ENCODE measurements around the gene FGF1.

Gene FGF1

DNA sequence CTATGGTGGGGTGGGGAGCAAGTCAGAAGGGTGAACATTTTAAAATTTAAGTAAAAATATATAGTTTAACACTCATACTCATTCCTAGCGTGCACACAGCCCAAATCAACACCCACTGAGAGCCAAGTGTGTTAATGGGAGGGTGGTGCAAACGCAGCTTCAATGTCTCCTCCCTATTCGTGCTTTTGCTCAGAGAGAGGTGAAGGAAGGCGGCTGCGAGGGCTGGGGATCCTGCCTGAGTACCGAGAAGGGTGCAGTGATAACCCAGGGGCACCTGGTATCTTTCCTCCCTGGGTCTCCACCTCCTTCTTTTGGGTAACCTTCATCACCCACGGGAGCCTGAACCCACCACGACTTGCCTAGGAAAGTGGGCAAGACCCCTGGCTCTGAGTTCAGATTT lies 35.0 kb downstream of the FGF1 start:
- H3K4me3 ChIP-seq (ENCODE audit: low read depth, low read length) = no peak overlapping the region
- CTCF ChIA-PET = interaction anchor here (0.5 to 2.3 kb wide), 9 partner anchors 12 to 591 kb away, joined by 3 to 8 read pairs (median 4); no protein-coding TSS in a partner anchor
- POLR2A ChIA-PET = no interaction called here
- no peaks in the 10 kb centered on the region for H3K9me3 ChIP-seq (ENCODE audit: control insufficient read depth, insufficient read depth, low read depth, low read length)
- no peaks in the 10 kb centered on the region for H3K4me1 ChIP-seq (ENCODE audit: control insufficient read depth, insufficient read depth, low read length)
- TF ChIP-seq MZF1 (tag by site-specific recombination; IDR thresholded peaks at IDR 0.05; ENCODE audit: borderline replicate concordance) (no peak), ZNF2 (tag by site-specific recombination; IDR thresholded peaks at IDR 0.05) (no peak), ZNF121 (tag by site-specific recombination; IDR thresholded peaks at IDR 0.05) (no peak), ZNF169 (tag by site-specific recombination; IDR thresholded peaks at IDR 0.05) (no peak), ZNF132 (tag by site-specific recombination; IDR thresholded peaks at IDR 0.05; ENCODE audit: borderline replicate concordance) (no peak), ZNF544 (tag by site-specific recombination; IDR thresholded peaks at IDR 0.05) (no peak), ZNF549 (tag by site-specific recombination; IDR thresholded peaks at IDR 0.05) (no peak), ZBTB48 (tag by site-specific recombination; IDR thresholded peaks at IDR 0.05) (no peak), REPIN1 (tag by site-specific recombination; IDR thresholded peaks at IDR 0.05; ENCODE audit: low read depth) (no peak), ZNF830 (tag by site-specific recombination; IDR thresholded peaks at IDR 0.05; ENCODE audit: low read depth) (no peak), KLF9 (tag by site-specific recombination; IDR thresholded peaks at IDR 0.05; ENCODE audit: low read depth) (no peak), OSR2 (tag by site-specific recombination; IDR thresholded peaks at IDR 0.05) (no peak), SETDB1 (IDR thresholded peaks at IDR 0.05; ENCODE audit: insufficient read length, low read length) (no peak), ZNF433 (tag by site-specific recombination; IDR thresholded peaks at IDR 0.05; ENCODE audit: low read depth) (no peak), ZNF837 (tag by site-specific recombination; IDR thresholded peaks at IDR 0.05) (no peak)
- TF ChIP-seq, protein P1, sequence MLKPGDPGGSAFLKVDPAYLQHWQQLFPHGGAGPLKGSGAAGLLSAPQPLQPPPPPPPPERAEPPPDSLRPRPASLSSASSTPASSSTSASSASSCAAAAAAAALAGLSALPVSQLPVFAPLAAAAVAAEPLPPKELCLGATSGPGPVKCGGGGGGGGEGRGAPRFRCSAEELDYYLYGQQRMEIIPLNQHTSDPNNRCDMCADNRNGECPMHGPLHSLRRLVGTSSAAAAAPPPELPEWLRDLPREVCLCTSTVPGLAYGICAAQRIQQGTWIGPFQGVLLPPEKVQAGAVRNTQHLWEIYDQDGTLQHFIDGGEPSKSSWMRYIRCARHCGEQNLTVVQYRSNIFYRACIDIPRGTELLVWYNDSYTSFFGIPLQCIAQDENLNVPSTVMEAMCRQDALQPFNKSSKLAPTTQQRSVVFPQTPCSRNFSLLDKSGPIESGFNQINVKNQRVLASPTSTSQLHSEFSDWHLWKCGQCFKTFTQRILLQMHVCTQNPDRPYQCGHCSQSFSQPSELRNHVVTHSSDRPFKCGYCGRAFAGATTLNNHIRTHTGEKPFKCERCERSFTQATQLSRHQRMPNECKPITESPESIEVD (tag by site-specific recombination; IDR thresholded peaks at IDR 0.05) = no peak
- no peaks in the 10 kb centered on the region for H3K36me3 ChIP-seq (ENCODE audit: control insufficient read depth in 2 of 2, insufficient read depth in 1 of 2, low read length in 2 of 2)
- no peak overlapping the region for H3K27ac ChIP-seq (ENCODE audit: extremely low read depth, low read depth, low read length)

DNA sequence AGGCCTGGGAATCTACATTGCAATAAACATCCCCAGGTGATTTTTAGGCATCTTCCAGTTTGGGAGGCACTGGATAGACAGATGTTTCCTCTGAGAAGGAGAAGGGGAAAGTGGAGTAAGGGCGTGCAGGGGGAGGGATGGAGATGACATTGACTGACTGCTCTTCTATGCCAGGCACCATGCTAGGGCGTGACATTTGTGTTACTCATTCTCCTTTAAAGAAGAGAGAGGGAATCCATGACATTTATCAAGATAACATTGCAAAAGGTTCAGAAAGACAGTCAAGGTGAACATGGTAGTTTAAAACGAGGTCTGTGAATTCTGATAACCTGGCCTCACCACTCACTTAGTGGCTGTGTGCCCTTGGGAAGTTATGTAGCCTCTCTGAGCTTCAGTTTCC lies 35.8 kb downstream of the FGF1 start:
- CTCF ChIA-PET = interaction anchor here (1.2 to 2.3 kb wide), 4 partner anchors 18 to 63 kb away, joined by 3 to 8 read pairs (median 6); no protein-coding TSS in a partner anchor
- POLR2A ChIA-PET = no interaction called here
- Histone ChIP-seq H3K27ac (ENCODE audit: extremely low read depth, low read depth, low read length) (no peak overlapping the region), H3K36me3 (ENCODE audit: control insufficient read depth in 2 of 2, insufficient read depth in 1 of 2, low read length in 2 of 2) (no peaks in the 10 kb centered on the region), H3K4me1 (ENCODE audit: control insufficient read depth, insufficient read depth, low read length) (no peaks in the 10 kb centered on the region), H3K4me3 (ENCODE audit: low read depth, low read length) (no peak overlapping the region), H3K9me3 (ENCODE audit: control insufficient read depth, insufficient read depth, low read depth, low read length) (no peaks in the 10 kb centered on the region)
- no peak for TF ChIP-seq ZNF585B (tag by site-specific recombination; IDR thresholded peaks at IDR 0.05)
- TF ChIP-seq ZNF423 (tag by site-specific recombination; IDR thresholded peaks at IDR 0.05) = no peak
- no peak for TF ChIP-seq YY1 (tag by site-specific recombination; IDR thresholded peaks at IDR 0.05)
- TF ChIP-seq ZNF558 (tag by site-specific recombination; IDR thresholded peaks at IDR 0.05) = no peak
- TF ChIP-seq, protein P2, sequence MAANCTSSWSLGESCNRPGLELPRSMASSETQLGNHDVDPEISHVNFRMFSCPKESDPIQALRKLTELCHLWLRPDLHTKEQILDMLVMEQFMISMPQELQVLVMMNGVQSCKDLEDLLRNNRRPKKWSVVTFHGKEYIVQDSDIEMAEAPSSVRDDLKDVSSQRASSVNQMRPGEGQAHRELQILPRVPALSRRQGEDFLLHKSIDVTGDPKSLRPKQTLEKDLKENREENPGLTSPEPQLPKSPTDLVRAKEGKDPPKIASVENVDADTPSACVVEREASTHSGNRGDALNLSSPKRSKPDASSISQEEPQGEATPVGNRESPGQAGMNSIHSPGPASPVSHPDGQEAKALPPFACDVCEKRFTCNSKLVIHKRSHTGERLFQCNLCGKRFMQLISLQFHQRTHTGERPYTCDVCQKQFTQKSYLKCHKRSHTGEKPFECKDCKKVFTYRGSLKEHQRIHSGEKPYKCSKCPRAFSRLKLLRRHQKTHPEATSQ (tag by site-specific recombination; IDR thresholded peaks at IDR 0.05) = no peak
- no peak for TF ChIP-seq ZNF354C (tag by site-specific recombination; IDR thresholded peaks at IDR 0.05; ENCODE audit: borderline replicate concordance, low read depth)
- TF ChIP-seq OVOL3 (tag by site-specific recombination; IDR thresholded peaks at IDR 0.05) = no peak
- TF ChIP-seq, protein P3, sequence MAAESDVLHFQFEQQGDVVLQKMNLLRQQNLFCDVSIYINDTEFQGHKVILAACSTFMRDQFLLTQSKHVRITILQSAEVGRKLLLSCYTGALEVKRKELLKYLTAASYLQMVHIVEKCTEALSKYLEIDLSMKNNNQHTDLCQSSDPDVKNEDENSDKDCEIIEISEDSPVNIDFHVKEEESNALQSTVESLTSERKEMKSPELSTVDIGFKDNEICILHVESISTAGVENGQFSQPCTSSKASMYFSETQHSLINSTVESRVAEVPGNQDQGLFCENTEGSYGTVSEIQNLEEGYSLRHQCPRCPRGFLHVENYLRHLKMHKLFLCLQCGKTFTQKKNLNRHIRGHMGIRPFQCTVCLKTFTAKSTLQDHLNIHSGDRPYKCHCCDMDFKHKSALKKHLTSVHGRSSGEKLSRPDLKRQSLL (tag by site-specific recombination; IDR thresholded peaks at IDR 0.05) = no peak
- TF ChIP-seq, protein P4, sequence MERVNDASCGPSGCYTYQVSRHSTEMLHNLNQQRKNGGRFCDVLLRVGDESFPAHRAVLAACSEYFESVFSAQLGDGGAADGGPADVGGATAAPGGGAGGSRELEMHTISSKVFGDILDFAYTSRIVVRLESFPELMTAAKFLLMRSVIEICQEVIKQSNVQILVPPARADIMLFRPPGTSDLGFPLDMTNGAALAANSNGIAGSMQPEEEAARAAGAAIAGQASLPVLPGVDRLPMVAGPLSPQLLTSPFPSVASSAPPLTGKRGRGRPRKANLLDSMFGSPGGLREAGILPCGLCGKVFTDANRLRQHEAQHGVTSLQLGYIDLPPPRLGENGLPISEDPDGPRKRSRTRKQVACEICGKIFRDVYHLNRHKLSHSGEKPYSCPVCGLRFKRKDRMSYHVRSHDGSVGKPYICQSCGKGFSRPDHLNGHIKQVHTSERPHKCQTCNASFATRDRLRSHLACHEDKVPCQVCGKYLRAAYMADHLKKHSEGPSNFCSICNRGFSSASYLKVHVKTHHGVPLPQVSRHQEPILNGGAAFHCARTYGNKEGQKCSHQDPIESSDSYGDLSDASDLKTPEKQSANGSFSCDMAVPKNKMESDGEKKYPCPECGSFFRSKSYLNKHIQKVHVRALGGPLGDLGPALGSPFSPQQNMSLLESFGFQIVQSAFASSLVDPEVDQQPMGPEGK (tag by site-specific recombination; IDR thresholded peaks at IDR 0.05) = no peak
- TF ChIP-seq ZBTB1 (tag by site-specific recombination; IDR thresholded peaks at IDR 0.05) = no peak
- no peak for TF ChIP-seq ZBTB21 (tag by site-specific recombination; IDR thresholded peaks at IDR 0.05)
- no peak for TF ChIP-seq ZNF768 (tag by site-specific recombination; IDR thresholded peaks at IDR 0.05)
- TF ChIP-seq ZNF214 (tag by site-specific recombination; IDR thresholded peaks at IDR 0.05; ENCODE audit: borderline replicate concordance) = no peak
- TF ChIP-seq ZFP3 (tag by site-specific recombination; IDR thresholded peaks at IDR 0.05; ENCODE audit: low read depth) = no peak
- TF ChIP-seq, protein P5, sequence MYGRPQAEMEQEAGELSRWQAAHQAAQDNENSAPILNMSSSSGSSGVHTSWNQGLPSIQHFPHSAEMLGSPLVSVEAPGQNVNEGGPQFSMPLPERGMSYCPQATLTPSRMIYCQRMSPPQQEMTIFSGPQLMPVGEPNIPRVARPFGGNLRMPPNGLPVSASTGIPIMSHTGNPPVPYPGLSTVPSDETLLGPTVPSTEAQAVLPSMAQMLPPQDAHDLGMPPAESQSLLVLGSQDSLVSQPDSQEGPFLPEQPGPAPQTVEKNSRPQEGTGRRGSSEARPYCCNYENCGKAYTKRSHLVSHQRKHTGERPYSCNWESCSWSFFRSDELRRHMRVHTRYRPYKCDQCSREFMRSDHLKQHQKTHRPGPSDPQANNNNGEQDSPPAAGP (tag by site-specific recombination; IDR thresholded peaks at IDR 0.05) = no peak
